Measurements from ENCODE around the gene TNNT1.

Gene TNNT1

DNA sequence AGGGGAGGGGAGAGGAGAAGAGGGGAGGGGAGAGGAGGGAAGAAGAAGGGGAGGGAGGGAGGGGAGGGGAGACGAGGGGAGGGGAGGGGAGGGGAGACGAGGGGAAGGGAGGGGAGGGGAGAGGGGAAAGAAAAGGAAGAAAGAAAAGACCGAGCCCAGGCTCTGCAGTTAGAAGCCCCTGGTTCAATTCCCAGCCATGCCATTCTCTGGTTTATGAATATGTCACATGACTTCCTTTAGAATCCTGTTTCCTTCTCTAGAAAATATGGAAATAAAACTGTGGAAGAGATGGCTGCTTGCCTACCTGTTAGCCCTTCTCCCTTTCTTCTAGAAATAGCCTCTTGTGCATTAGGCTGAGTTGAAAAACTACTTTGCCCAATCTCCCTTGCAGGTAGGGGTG, 14.3 kb downstream of the TNNT1 start:
- Histone ChIP-seq H2AFZ (ENCODE audit: low read length) (no peak overlapping the region), H3K4me2 (ENCODE audit: low read depth, low read length) (no peak overlapping the region), H3K27me3 (replicated peaks; ENCODE audit: insufficient read depth, low read length) (peaks cover 89% of the 10 kb centered on the region), H3K4me3 (ENCODE audit: low read length) (no peak overlapping the region), H3K79me2 (ENCODE audit: low read length) (no peaks in the 10 kb centered on the region), H3F3A (ENCODE audit: insufficient read depth, low read length) (peaks cover 5% of the 10 kb centered on the region; the same call in 1 of the 2 replicates), H3K4me1 (ENCODE audit: low read length) (0 out of 2 replicates have a peak, but pooled peaks cover 3% of the 10 kb centered on the region), H3K9ac (ENCODE audit: low read length) (no peak overlapping the region), H3K36me3 (replicated peaks; ENCODE audit: insufficient read depth, low read length) (no peaks in the 10 kb centered on the region), H4K20me1 (ENCODE audit: insufficient read depth, low read length) (no peaks in the 10 kb centered on the region), H3K27ac (ENCODE audit: low read length) (no peak overlapping the region), H3K9me3 (replicated peaks; ENCODE audit: insufficient read depth, low read length) (no peaks in the 10 kb centered on the region), H3K9me2 (replicated peaks; ENCODE audit: insufficient read depth, low read length) (no peaks in the 10 kb centered on the region)
- TF ChIP-seq, protein P1, sequence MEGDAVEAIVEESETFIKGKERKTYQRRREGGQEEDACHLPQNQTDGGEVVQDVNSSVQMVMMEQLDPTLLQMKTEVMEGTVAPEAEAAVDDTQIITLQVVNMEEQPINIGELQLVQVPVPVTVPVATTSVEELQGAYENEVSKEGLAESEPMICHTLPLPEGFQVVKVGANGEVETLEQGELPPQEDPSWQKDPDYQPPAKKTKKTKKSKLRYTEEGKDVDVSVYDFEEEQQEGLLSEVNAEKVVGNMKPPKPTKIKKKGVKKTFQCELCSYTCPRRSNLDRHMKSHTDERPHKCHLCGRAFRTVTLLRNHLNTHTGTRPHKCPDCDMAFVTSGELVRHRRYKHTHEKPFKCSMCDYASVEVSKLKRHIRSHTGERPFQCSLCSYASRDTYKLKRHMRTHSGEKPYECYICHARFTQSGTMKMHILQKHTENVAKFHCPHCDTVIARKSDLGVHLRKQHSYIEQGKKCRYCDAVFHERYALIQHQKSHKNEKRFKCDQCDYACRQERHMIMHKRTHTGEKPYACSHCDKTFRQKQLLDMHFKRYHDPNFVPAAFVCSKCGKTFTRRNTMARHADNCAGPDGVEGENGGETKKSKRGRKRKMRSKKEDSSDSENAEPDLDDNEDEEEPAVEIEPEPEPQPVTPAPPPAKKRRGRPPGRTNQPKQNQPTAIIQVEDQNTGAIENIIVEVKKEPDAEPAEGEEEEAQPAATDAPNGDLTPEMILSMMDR (IDR thresholded peaks at IDR 0.05; ENCODE audit: low read length) = no peak
- TF ChIP-seq EZH2phosphoT487 (IDR thresholded peaks at IDR 0.05; ENCODE audit: low read length) (no peak), EZH2 (optimal IDR thresholded peaks at IDR 0.05; ENCODE audit: low read depth, low read length) (no peak)
- DNase-seq = no peak

DNA sequence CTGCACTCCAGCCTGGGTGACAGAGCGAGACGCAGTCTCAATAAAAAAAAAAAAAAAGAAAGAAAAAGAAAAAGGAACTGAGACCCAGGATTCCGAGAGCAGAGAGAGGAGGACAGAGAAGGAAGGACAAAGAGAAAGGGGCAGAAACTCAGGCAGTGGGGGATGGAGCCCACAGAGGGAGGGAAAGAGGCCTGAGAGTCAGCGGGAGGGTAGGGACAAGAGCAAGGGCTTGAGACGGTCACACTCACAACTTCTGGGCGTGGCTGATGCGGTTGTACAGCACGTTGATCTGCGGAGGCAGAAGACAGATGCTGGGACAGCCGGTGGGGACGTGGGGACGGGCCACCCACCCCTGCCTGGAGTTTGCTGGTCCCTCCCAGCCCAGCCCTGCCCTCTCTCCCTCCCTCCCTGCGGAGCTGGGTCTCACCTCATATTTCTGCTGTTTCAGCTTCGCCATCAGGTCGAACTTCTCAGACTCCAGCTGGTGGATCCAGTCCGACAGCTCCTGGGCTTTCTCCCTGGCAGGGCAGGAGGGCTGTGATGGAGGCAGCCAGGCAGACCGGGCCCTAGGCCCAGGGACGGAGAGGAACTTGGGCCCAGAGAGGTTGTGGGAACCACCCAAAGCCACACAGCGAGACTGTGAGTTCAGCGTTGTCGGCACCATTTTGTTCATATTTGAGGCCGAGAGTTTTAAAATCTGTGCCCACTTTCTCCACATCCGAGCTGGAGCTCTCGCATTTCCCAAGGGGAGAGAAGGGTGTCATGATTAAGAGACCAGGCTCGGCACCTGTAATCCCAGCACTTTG, 15.2 kb downstream of the TNNT1 start:
- no peak overlapping the region for H3K27ac ChIP-seq (ENCODE audit: low read length)
- H3K9me3 ChIP-seq (replicated peaks; ENCODE audit: insufficient read depth, low read length) = no peaks in the 10 kb centered on the region
- no peak for DNase-seq
- no peaks in the 10 kb centered on the region for H3K36me3 ChIP-seq (replicated peaks; ENCODE audit: insufficient read depth, low read length)
- TF ChIP-seq, protein P1 (IDR thresholded peaks at IDR 0.05; ENCODE audit: low read length) = no peak
- TF ChIP-seq EZH2 (optimal IDR thresholded peaks at IDR 0.05; ENCODE audit: low read depth, low read length) (no peak), EZH2phosphoT487 (IDR thresholded peaks at IDR 0.05; ENCODE audit: low read length) (no peak)
- no peaks in the 10 kb centered on the region for H3K79me2 ChIP-seq (ENCODE audit: low read length)
- 0 out of 2 replicates have a peak, but pooled peaks cover 3% of the 10 kb centered on the region for H3K4me1 ChIP-seq (ENCODE audit: low read length)
- no peaks in the 10 kb centered on the region for H4K20me1 ChIP-seq (ENCODE audit: insufficient read depth, low read length)
- peak overlapping the region; percentile 12; the same call in 1 of the 2 replicates for H3K4me2 ChIP-seq (ENCODE audit: low read depth, low read length)
- H3K4me3 ChIP-seq (ENCODE audit: low read length) = no peak overlapping the region
- H3K27me3 ChIP-seq (replicated peaks; ENCODE audit: insufficient read depth, low read length) = peaks cover 89% of the 10 kb centered on the region
- H3F3A ChIP-seq (ENCODE audit: insufficient read depth, low read length) = peaks cover 5% of the 10 kb centered on the region; the same call in 1 of the 2 replicates
- no peaks in the 10 kb centered on the region for H3K9me2 ChIP-seq (replicated peaks; ENCODE audit: insufficient read depth, low read length)
- H3K9ac ChIP-seq (ENCODE audit: low read length) = no peak overlapping the region
- no peak overlapping the region for H2AFZ ChIP-seq (ENCODE audit: low read length)

DNA sequence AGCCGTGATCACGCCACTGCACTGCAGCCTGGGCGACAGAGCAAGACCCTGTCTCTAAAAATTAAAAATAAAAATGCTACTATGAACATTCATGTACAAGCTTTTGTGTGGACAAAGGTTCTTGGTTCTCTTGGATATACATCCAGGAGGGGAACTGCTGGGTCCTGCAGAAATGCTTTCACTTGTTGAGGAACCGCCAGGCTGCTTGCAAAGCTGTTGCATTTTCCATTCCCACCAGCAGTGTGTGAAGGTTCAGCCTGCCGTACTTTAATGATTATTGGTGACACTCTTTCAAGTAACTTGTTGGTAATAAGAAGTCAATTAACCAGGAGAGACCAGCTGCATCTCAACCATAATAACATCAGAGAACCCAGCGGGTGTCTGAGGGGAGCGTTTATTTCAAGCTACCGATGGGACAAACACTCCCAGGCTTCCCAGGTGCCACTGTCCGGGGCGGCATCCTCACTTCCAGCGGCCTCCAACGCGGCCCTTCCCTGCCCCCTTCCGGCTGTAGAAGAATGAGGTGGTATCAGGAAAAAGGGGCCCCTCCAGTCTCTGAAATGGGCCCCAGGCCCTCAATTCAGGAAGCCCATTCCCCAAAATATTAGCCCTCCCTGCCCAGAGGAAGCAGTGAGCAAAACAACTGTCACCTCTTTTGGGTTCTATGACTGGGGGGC, 16.4 kb downstream of the TNNT1 start:
- H2AFZ ChIP-seq (ENCODE audit: low read length) = no peak overlapping the region
- no peaks in the 10 kb centered on the region for H3K36me3 ChIP-seq (replicated peaks; ENCODE audit: insufficient read depth, low read length)
- no peaks in the 10 kb centered on the region for H4K20me1 ChIP-seq (ENCODE audit: insufficient read depth, low read length)
- no peaks in the 10 kb centered on the region for H3K9me3 ChIP-seq (replicated peaks; ENCODE audit: insufficient read depth, low read length)
- TF ChIP-seq, protein P1 (IDR thresholded peaks at IDR 0.05; ENCODE audit: low read length) = peak; percentile 32
- TF ChIP-seq EZH2 (optimal IDR thresholded peaks at IDR 0.05; ENCODE audit: low read depth, low read length) = no peak
- H3K79me2 ChIP-seq (ENCODE audit: low read length) = no peaks in the 10 kb centered on the region
- H3K4me3 ChIP-seq (ENCODE audit: low read length) = no peak overlapping the region
- H3K27me3 ChIP-seq (replicated peaks; ENCODE audit: insufficient read depth, low read length) = peaks cover 87% of the 10 kb centered on the region
- H3K27ac ChIP-seq (ENCODE audit: low read length) = no peak overlapping the region
- no peaks in the 10 kb centered on the region for H3K9me2 ChIP-seq (replicated peaks; ENCODE audit: insufficient read depth, low read length)
- no peak overlapping the region for H3K9ac ChIP-seq (ENCODE audit: low read length)
- no peak overlapping the region for H3K4me2 ChIP-seq (ENCODE audit: low read depth, low read length)
- H3F3A ChIP-seq (ENCODE audit: insufficient read depth, low read length) = peaks cover 5% of the 10 kb centered on the region; the same call in 1 of the 2 replicates
- 0 out of 2 replicates have a peak, but pooled peaks cover 3% of the 10 kb centered on the region for H3K4me1 ChIP-seq (ENCODE audit: low read length)
- no peak for DNase-seq
